Naive thymus-derived CD4-positive, alpha-beta T cell (primary cell): ENCODE measurements around the gene VMAC. TPM values are rescaled to one million over a fixed set of nuclear protein-coding genes. Genes with fewer than 3 reads are reported as not detected.

Source experiments
- ATAC-seq: fragments of 150-1000 bp; cut with Tn5 transposase; 2 replicates; pipeline ENCODE4 v1.10.0; 2021; ENCODE audit warnings: mild to moderate bottlenecking, moderate library complexity
- CTCF ChIA-PET: fragments of 350-600 bp; sonication (Branson Sonifier 250); formaldehyde crosslinking; loops from one replicate; lab custom pipeline; 2021; ENCODE audit warnings: antibody characterized with exemption; lab: Charles Lee
- POLR2A ChIA-PET: fragments of 350-600 bp; sonication (Branson Sonifier 250); formaldehyde crosslinking; loops from one replicate; lab custom pipeline; 2021; ENCODE audit warnings: antibody characterized with exemption, inconsistent platforms; lab: Charles Lee
- DNase-seq, 9 donors: peaks; one replicate each; pipeline versions ENCODE4 v3.0.0 to v3.0.0-alpha.2; 2020 to 2022; ENCODE audit warnings: mixed read lengths in 1 of 9
- H3K27ac ChIP-seq: one replicate; pipeline ENCODE4 v1.7.0; 2013; ENCODE audit warnings: mild to moderate bottlenecking, low read depth, low read length, moderate library complexity
- H3K27me3 ChIP-seq, 2 donors: one replicate each; pipeline ENCODE4 v1.7.0; 2013; ENCODE audit warnings: low read length in 2 of 2, mild to moderate bottlenecking in 2 of 2, moderate library complexity in 2 of 2; ENCODE audit not compliant: control insufficient read depth in 2 of 2, insufficient read depth in 2 of 2
- H3K36me3 ChIP-seq, 3 experiments: 1 replicate in 2 of 3; 2 replicates in 1 of 3; pipeline ENCODE4 v1.7.0; 2013; ENCODE audit warnings: low read length in 3 of 3, mild to moderate bottlenecking in 3 of 3, moderate library complexity in 1 of 3; ENCODE audit not compliant: insufficient read depth in 3 of 3, control insufficient read depth in 2 of 3
- H3K4me1 ChIP-seq, 2 donors: one replicate each; pipeline ENCODE4 v1.7.0; 2013; ENCODE audit warnings: low read length in 2 of 2, mild to moderate bottlenecking in 2 of 2, moderate library complexity in 1 of 2; ENCODE audit not compliant: control insufficient read depth in 2 of 2, insufficient read depth in 2 of 2
- H3K4me3 ChIP-seq: 2 replicates; pipeline ENCODE4 v1.7.0; 2013; ENCODE audit warnings: mild to moderate bottlenecking, low read length
- H3K9me3 ChIP-seq, 3 experiments: 1 replicate in 2 of 3; 2 replicates in 1 of 3; pipeline ENCODE4 v1.7.0; 2013; ENCODE audit warnings: low read length in 3 of 3; ENCODE audit not compliant: control insufficient read depth in 2 of 3
- H3K27ac Mint-ChIP-seq, 9 donors: one replicate each; pipeline ENCODE4 v1.8.0; 2020 to 2022; ENCODE audit warnings: mixed read lengths in 9 of 9, mild to moderate bottlenecking in 8 of 9, moderate library complexity in 5 of 9, inconsistent platforms in 2 of 9
- H3K27me3 Mint-ChIP-seq, 5 donors: one replicate each; pipeline ENCODE4 v1.8.0; 2021 to 2022; ENCODE audit warnings: mixed read lengths in 5 of 5, mild to moderate bottlenecking in 1 of 5
- H3K36me3 Mint-ChIP-seq, 5 donors: one replicate each; pipeline ENCODE4 v1.8.0; 2020 to 2022; ENCODE audit warnings: mixed read lengths in 5 of 5, mild to moderate bottlenecking in 3 of 5, inconsistent platforms in 1 of 5
- H3K4me1 Mint-ChIP-seq, 7 donors: one replicate each; pipeline ENCODE4 v1.8.0; 2020 to 2022; ENCODE audit warnings: mixed read lengths in 7 of 7, mild to moderate bottlenecking in 3 of 7, inconsistent platforms in 1 of 7
- H3K4me3 Mint-ChIP-seq, 10 donors: one replicate each; pipeline ENCODE4 v1.8.0; 2020 to 2022; ENCODE audit warnings: mild to moderate bottlenecking in 10 of 10, mixed read lengths in 10 of 10, moderate library complexity in 6 of 10, inconsistent platforms in 2 of 10
- H3K9me3 Mint-ChIP-seq, 11 donors: one replicate each; pipeline ENCODE4 v1.8.0; 2020 to 2022; ENCODE audit warnings: mixed read lengths in 11 of 11, mild to moderate bottlenecking in 4 of 11, inconsistent platforms in 1 of 11, moderate library complexity in 1 of 11
- intact Hi-C, 2 donors: fragments of 100-400 bp; cut with micrococcal nuclease; formaldehyde crosslinking; loops; one replicate each; pipeline ENCODE4 v1.15.1; 2023
- polyA plus RNA-seq, 2 donors: library from polyadenylated mRNA; unstranded; fragments of 300-500 nt; fragmentation: Illumina TruSeq; gene quantifications; one replicate each; pipeline ENCODE4 v1.2.3, GENCODE V29; 2021
- total RNA-seq, 6 experiments: library from RNA in 5 of 6; stranded (reverse) in 5 of 6; gene quantifications; 1 replicate in 5 of 6; 2 replicates in 1 of 6; pipeline ENCODE4 v1.2.3 and lab custom pipeline; 2021 to 2026

The VMAC gene
- total and polyA plus RNA-seq, 7 experiments from 2014 or later, result 6.3 to 39.4 (median 24.3) TPM

DNA sequence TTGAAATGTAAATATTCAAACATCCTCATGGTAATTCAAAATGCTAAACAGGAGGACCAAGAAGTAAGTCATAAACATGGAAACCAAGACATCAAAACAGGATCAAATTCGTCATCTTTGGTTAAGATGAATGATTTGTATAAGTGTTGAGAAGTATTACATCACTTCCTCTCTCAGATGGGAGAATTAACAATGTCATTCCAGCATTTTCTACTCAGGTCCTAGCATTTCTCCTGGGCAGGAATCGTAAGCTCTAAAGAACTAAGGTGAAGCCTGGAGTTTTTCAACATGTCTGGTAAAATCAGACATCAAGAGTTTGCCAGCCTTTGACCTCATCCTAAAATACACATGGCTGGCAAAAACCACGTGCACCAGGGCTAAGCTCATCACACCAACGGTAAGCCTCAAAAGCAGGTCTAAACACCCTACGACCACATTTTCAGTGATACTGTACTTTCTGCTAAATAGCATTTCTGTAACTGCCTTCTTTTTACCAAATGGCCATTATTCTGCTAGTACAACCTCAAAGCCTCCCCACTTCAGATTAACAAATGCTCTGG lies 48.4 kb downstream of the VMAC start:
- no peaks in the 10 kb centered on the region for H3K27me3 Mint-ChIP-seq
- ATAC-seq (no peak), DNase-seq (no peak)
- Histone ChIP-seq H3K36me3 (no peaks in the 10 kb centered on the region), H3K9me3 (no peaks in the 10 kb centered on the region), H3K27ac (peak overlapping the region; percentile 55), H3K4me1 (peaks cover 31 to 73% of the 10 kb centered on the region in 2 donors), H3K4me3 (no peak overlapping the region), H3K27me3 (no peaks in the 10 kb centered on the region)
- peaks cover 71 to 99% (median 94%) of the 10 kb centered on the region in 7 donors for H3K4me1 Mint-ChIP-seq
- ChIA-PET POLR2A (interaction anchor here (0.6 to 7.1 kb wide), 6 partner anchors 8 to 227 kb away, joined by 3 to 89 read pairs (median 8); partner anchors contain the start of genes NDUFA11, RANBP3 and VMAC), CTCF (interaction anchor here (3.8 kb wide), 1 partner anchor 8 kb away, joined by 16 read pairs; no protein-coding TSS in a partner anchor)
- peaks cover 0 to 10% (median 0%) of the 10 kb centered on the region in 5 donors for H3K36me3 Mint-ChIP-seq
- intact Hi-C loops, result loop anchor here (1.0 to 2.0 kb wide), 2 partner anchors 9 to 48 kb away; partner anchors contain the start of gene VMAC (in 1 of the 2)
- H3K27ac Mint-ChIP-seq, result peak overlapping the region; percentile 45 to 97 (median 89)
- peak overlapping the region; percentile 47 to 81 (median 74) for H3K4me3 Mint-ChIP-seq
- H3K9me3 Mint-ChIP-seq, result peaks cover 0 to 6% (median 0%) of the 10 kb centered on the region in 11 donors

DNA sequence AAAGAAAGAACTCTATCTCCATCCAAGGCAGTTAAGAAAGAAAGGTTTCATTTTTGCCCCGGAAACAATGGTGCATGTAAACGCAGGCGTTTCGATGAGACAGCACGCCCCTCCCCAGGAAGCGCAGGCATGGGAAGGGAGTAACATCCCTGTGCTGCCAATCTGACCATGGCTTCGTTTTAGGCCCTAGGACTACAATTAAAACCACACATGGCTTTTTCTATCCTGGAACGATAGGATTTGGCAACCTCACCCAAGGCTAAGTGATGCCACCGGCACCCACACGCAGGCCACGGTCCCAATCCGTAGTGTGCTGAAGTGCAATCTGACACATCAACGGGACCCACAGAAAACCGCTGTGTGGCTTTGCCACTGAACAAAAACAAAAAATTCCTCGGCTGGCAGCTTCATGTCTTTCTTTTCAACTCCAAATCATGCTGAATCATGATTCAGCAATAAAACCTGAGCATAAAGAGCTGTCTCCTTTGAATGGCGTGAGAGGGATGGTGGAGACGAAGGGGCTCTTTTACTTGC lies 49.1 kb downstream of the VMAC start:
- Histone ChIP-seq H3K4me1 (peaks cover 30 to 73% of the 10 kb centered on the region in 2 donors), H3K36me3 (no peaks in the 10 kb centered on the region), H3K9me3 (no peaks in the 10 kb centered on the region), H3K27me3 (no peaks in the 10 kb centered on the region), H3K4me3 (peak overlapping the region; percentile 17), H3K27ac (peak overlapping the region; percentile 55)
- Mint-ChIP-seq H3K36me3 (peaks cover 0 to 11% (median 0%) of the 10 kb centered on the region in 5 donors), H3K27me3 (no peaks in the 10 kb centered on the region), H3K27ac (peak overlapping the region; percentile 45 to 97 (median 89)), H3K9me3 (peaks cover 0 to 6% (median 0%) of the 10 kb centered on the region in 11 donors), H3K4me3 (peak overlapping the region; percentile 47 to 81 (median 74)), H3K4me1 (peaks cover 67 to 99% (median 92%) of the 10 kb centered on the region in 7 donors)
- ATAC-seq, result peak; percentile 45
- ChIA-PET POLR2A (interaction anchor here (0.8 to 7.1 kb wide), 5 partner anchors 7 to 49 kb away, joined by 4 to 89 read pairs (median 13); partner anchors contain the start of genes NDUFA11, RANBP3 and VMAC), CTCF (interaction anchor here (0.8 kb wide), 1 partner anchor 14 kb away, joined by 3 read pairs; no protein-coding TSS in a partner anchor)
- peak in 8 of 9 donors; percentile 16 to 37 (median 32) for DNase-seq
- intact Hi-C loops, result loop anchor here (1.0 to 2.0 kb wide), 2 partner anchors 9 to 49 kb away; partner anchors contain the start of gene VMAC (in 1 of the 2)

DNA sequence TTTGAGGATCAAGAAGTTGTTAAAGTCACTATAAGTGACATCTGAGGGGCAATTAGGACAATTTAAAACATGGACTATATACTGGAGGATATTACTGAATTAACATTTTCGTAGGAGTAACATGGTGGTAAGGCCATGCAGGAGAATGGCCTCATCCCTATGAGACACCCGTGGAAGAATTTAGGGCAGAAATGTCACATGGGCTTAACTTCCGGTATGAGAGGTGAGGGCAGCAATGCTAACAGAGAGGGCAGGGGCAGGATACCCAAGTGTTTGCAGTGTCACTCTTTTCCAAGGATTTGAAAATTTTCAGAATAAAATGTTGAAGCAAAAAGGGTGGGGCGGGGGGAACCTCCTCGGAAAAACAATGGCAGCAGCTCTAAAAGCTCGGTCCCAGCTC lies 49.6 kb downstream of the VMAC start:
- H3K36me3 ChIP-seq, result no peaks in the 10 kb centered on the region
- CTCF ChIA-PET, result interaction anchor here (0.8 kb wide), 1 partner anchor 13 kb away, joined by 3 read pairs; no protein-coding TSS in a partner anchor

DNA sequence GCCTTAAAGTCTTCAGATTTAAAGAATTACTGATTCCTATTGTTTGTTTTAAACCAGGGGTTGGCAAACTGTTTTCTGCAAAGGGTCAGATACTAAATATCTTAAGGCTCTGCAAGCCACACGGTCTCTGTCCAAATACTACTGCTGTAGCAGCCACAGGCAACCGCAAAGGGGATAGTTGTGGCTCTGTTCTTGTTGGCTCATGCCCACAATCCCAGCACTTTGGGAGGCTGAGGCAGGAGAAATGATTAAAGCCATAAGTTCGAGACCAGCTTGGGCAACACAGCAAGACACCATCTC lies 50.9 kb downstream of the VMAC start:
- Mint-ChIP-seq H3K4me3 (peak overlapping the region in 1 of 10 donors; percentile 50), H3K9me3 (peaks cover 0 to 6% (median 0%) of the 10 kb centered on the region in 11 donors), H3K4me1 (peaks cover 59 to 99% (median 91%) of the 10 kb centered on the region in 7 donors), H3K27me3 (no peaks in the 10 kb centered on the region), H3K27ac (peak overlapping the region in 5 of 9 donors; percentile 34 to 98 (median 72)), H3K36me3 (peaks cover 0 to 15% (median 3%) of the 10 kb centered on the region in 5 donors)
- ChIA-PET POLR2A (interaction anchor here (1.3 kb wide), 1 partner anchor 52 kb away, joined by 6 read pairs; the partner anchor contains the start of gene NDUFA11), CTCF (interaction anchor here (1.9 kb wide), 1 partner anchor 13 kb away, joined by 9 read pairs; no protein-coding TSS in a partner anchor)
- Histone ChIP-seq H3K36me3 (no peaks in the 10 kb centered on the region), H3K4me3 (no peak overlapping the region), H3K27me3 (no peaks in the 10 kb centered on the region), H3K9me3 (no peaks in the 10 kb centered on the region), H3K4me1 (peaks cover 24 to 73% of the 10 kb centered on the region in 2 donors), H3K27ac (no peak overlapping the region)
- DNase-seq (no peak), ATAC-seq (no peak)
- intact Hi-C loops, result no loop called here

More for the DNA sequence above, 49.6 kb downstream of the VMAC start:
- intact Hi-C loops, result no loop called here
- Histone ChIP-seq H3K9me3 (no peaks in the 10 kb centered on the region), H3K27ac (peak overlapping the region; percentile 55), H3K4me3 (no peak overlapping the region), H3K4me1 (peaks cover 29 to 73% of the 10 kb centered on the region in 2 donors), H3K27me3 (no peaks in the 10 kb centered on the region)
- H3K9me3 Mint-ChIP-seq, result peaks cover 0 to 6% (median 0%) of the 10 kb centered on the region in 11 donors
- peaks cover 67 to 99% (median 92%) of the 10 kb centered on the region in 7 donors for H3K4me1 Mint-ChIP-seq
- H3K4me3 Mint-ChIP-seq, result peak overlapping the region; percentile 47 to 81 (median 74)
- ATAC-seq, result no peak
- H3K27ac Mint-ChIP-seq, result peak overlapping the region; percentile 45 to 97 (median 89)
- POLR2A ChIA-PET, result interaction anchor here (0.8 to 7.1 kb wide), 4 partner anchors 7 to 50 kb away, joined by 4 to 89 read pairs (median 9); partner anchors contain the start of genes NDUFA11, RANBP3 and VMAC
- no peaks in the 10 kb centered on the region for H3K27me3 Mint-ChIP-seq
- H3K36me3 Mint-ChIP-seq, result peaks cover 0 to 11% (median 0%) of the 10 kb centered on the region in 5 donors
- DNase-seq, result no peak

DNA sequence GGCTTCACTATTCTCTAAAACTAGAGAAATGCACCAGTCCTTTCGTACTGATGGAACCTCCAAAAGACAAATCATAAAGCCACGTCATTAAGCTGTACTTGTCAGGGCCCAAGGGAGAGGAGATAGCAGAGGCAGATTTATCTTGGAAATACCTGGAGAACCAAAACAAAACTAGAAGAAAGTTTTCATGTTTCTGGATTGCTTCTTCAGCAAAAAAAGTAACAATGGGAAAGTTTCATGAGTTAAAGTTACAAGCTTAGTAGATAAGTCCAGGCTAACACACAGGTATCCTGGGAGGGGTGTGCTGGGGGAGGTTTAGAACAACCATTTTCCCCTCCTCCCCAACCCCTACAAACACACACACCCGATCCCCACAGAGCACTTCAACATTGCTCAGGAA lies 51.7 kb downstream of the VMAC start:
- Mint-ChIP-seq H3K27me3 (no peaks in the 10 kb centered on the region), H3K4me1 (peaks cover 57 to 99% (median 89%) of the 10 kb centered on the region in 7 donors), H3K9me3 (peaks cover 0 to 6% (median 0%) of the 10 kb centered on the region in 11 donors), H3K36me3 (peaks cover 0 to 15% (median 3%) of the 10 kb centered on the region in 5 donors), H3K4me3 (no peak overlapping the region), H3K27ac (peak overlapping the region; percentile 22 to 98 (median 65))
- Histone ChIP-seq H3K27me3 (no peaks in the 10 kb centered on the region), H3K4me1 (peaks cover 31 to 73% of the 10 kb centered on the region in 2 donors), H3K36me3 (no peaks in the 10 kb centered on the region), H3K4me3 (no peak overlapping the region), H3K9me3 (no peaks in the 10 kb centered on the region), H3K27ac (no peak overlapping the region)
- ChIA-PET CTCF (interaction anchor here (0.6 to 1.9 kb wide), 4 partner anchors 10 to 1319 kb away, joined by 3 to 9 read pairs (median 3); no protein-coding TSS in a partner anchor), POLR2A (interaction anchor here (0.7 to 1.8 kb wide), 4 partner anchors 8 to 1132 kb away, joined by 3 to 7 read pairs (median 6); partner anchors contain the start of gene NDUFA11)
- intact Hi-C loops, result no loop called here
- no peak for DNase-seq
- ATAC-seq, result no peak

DNA sequence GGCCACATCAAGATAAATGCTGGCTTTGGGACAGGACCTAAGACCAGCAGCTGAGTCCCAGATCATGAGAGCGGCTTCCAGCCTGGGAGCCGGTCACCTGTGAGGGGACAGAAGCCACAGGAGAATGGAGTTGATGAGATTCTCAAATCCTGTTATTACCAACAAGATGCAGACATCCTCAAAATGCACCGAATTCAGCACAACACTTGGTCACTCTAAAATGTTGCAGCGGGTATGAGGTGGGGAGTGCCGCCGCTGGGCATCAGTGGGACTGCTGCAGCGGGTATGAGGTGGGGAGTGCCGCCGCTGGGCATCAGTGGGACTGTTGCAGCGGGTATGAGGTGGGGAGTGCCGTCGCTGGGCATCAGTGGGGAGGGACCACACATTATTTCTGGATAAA lies 52.1 kb downstream of the VMAC start:
- no peaks in the 10 kb centered on the region for H3K36me3 ChIP-seq
- ChIA-PET POLR2A (interaction anchor here (0.7 to 1.8 kb wide), 3 partner anchors 9 to 1132 kb away, joined by 3 to 7 read pairs (median 6); no protein-coding TSS in a partner anchor), CTCF (interaction anchor here (0.6 to 1.9 kb wide), 4 partner anchors 10 to 1319 kb away, joined by 3 to 9 read pairs (median 3); no protein-coding TSS in a partner anchor)
- no peak overlapping the region for H3K4me3 ChIP-seq
- H3K36me3 Mint-ChIP-seq, result peaks cover 0 to 15% (median 3%) of the 10 kb centered on the region in 5 donors
- no peak for DNase-seq
- no peaks in the 10 kb centered on the region for H3K27me3 Mint-ChIP-seq
- H3K27me3 ChIP-seq, result no peaks in the 10 kb centered on the region
- H3K4me3 Mint-ChIP-seq, result peak overlapping the region in 1 of 10 donors; percentile 9
- intact Hi-C loops, result no loop called here
- H3K9me3 ChIP-seq, result no peaks in the 10 kb centered on the region
- ATAC-seq, result no peak
- peaks cover 56 to 99% (median 86%) of the 10 kb centered on the region in 7 donors for H3K4me1 Mint-ChIP-seq
- H3K9me3 Mint-ChIP-seq, result peaks cover 0 to 6% (median 0%) of the 10 kb centered on the region in 11 donors
- no peak overlapping the region for H3K27ac ChIP-seq
- peak overlapping the region in 8 of 9 donors; percentile 34 to 98 (median 62) for H3K27ac Mint-ChIP-seq
- H3K4me1 ChIP-seq, result peaks cover 35 to 73% of the 10 kb centered on the region in 2 donors
